ENCODE measurements around the gene TOP1.

TOP1 gene

DNA sequence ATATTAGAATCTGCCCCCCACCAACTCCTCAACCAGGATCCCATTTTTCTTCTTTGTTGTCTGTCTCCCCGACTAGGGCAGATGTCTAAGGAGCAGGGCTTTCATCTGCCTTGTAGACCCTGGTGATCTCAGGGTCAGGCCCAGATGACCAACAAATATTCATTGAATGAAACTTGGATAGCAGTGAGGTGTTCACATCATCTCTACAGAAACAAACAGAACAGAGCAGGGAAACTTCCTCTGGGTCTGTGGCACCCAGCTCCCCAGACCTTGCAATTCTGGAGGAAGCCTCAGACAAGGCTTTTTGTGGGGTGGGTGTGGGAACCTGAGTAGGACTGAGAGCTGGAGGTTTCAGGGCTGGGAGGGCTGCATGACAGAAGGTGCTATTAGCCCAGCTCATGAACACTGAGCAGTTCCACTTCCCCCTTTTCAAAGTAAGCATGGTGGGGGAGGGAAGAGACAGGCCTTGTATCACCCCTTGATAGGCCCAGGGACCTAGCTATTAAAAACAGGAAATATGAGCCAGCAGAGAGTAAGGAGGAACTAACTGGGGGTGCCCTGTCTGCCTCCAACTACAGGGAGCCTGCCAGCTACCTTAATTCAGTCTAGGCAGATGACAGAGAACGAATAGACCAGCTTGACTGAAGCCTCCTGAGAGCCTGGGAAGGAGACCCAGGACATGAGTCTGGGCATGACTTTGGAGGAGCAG is 37.3 kb upstream of the TOP1 start:
- Histone ChIP-seq H3K4me3 (ENCODE audit: severe bottlenecking) (no peak overlapping the region), H3K27ac (ENCODE audit: poor library complexity, severe bottlenecking) (peak overlapping the region; percentile 32), H3K9me3 (ENCODE audit: severe bottlenecking) (no peaks in the 10 kb centered on the region), H3K36me3 (ENCODE audit: low read depth) (no peaks in the 10 kb centered on the region), H3K27me3 (ENCODE audit: insufficient read depth, poor library complexity, severe bottlenecking) (no peaks in the 10 kb centered on the region), H3K4me1 (ENCODE audit: insufficient read depth, poor library complexity, severe bottlenecking) (peaks cover 13% of the 10 kb centered on the region)
- TF ChIP-seq, protein P1, sequence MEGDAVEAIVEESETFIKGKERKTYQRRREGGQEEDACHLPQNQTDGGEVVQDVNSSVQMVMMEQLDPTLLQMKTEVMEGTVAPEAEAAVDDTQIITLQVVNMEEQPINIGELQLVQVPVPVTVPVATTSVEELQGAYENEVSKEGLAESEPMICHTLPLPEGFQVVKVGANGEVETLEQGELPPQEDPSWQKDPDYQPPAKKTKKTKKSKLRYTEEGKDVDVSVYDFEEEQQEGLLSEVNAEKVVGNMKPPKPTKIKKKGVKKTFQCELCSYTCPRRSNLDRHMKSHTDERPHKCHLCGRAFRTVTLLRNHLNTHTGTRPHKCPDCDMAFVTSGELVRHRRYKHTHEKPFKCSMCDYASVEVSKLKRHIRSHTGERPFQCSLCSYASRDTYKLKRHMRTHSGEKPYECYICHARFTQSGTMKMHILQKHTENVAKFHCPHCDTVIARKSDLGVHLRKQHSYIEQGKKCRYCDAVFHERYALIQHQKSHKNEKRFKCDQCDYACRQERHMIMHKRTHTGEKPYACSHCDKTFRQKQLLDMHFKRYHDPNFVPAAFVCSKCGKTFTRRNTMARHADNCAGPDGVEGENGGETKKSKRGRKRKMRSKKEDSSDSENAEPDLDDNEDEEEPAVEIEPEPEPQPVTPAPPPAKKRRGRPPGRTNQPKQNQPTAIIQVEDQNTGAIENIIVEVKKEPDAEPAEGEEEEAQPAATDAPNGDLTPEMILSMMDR (IDR thresholded peaks at IDR 0.05; ENCODE audit: poor library complexity, severe bottlenecking): no peak
- no peak for ATAC-seq (ENCODE audit: low read depth)
- DNase-seq (ENCODE audit: low spot score): peak; percentile 63

DNA sequence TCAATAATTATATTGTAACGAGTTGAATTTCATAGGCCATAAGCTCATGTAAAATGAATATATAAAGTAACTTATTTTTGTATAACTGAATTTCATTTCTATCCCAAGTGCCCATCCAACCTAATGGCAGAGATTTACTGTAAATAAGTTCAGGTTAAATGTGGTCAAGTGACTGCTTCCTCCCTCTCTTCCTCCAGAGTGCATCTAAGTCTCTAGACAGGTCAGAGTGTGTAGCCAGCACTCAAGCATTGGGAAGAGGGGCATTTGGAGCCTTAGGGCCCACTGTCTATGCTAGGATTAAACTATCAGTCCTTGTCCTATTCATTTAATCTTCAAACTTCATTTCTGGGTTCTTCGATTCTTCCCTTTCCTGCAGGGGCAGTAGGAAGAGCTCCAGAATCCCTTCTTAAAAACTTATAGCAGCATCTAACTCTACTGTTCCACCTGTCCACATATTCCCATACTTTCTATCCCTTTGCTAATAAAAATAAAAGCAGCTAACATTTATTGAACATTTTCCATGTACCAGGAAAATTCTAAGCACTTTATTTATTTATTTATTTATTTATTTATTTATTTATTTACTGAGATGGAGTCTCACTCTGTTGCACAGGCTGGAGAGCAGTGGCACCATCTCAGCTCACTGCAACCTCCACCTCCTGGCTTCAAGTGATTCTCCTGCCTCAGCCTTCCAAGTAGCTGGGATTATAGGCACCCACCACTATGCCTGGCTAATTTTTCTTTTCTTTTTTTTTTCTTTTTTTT is 36.1 kb upstream of the TOP1 start:
- TF ChIP-seq, protein P1 (IDR thresholded peaks at IDR 0.05; ENCODE audit: poor library complexity, severe bottlenecking): no peak
- ATAC-seq (ENCODE audit: low read depth): no peak
- Histone ChIP-seq H3K4me1 (ENCODE audit: insufficient read depth, poor library complexity, severe bottlenecking) (peaks cover 18% of the 10 kb centered on the region), H3K36me3 (ENCODE audit: low read depth) (no peaks in the 10 kb centered on the region), H3K27me3 (ENCODE audit: insufficient read depth, poor library complexity, severe bottlenecking) (no peaks in the 10 kb centered on the region), H3K9me3 (ENCODE audit: severe bottlenecking) (no peaks in the 10 kb centered on the region), H3K4me3 (ENCODE audit: severe bottlenecking) (no peak overlapping the region), H3K27ac (ENCODE audit: poor library complexity, severe bottlenecking) (no peak overlapping the region)
- DNase-seq (ENCODE audit: low spot score): peak; percentile 22

DNA sequence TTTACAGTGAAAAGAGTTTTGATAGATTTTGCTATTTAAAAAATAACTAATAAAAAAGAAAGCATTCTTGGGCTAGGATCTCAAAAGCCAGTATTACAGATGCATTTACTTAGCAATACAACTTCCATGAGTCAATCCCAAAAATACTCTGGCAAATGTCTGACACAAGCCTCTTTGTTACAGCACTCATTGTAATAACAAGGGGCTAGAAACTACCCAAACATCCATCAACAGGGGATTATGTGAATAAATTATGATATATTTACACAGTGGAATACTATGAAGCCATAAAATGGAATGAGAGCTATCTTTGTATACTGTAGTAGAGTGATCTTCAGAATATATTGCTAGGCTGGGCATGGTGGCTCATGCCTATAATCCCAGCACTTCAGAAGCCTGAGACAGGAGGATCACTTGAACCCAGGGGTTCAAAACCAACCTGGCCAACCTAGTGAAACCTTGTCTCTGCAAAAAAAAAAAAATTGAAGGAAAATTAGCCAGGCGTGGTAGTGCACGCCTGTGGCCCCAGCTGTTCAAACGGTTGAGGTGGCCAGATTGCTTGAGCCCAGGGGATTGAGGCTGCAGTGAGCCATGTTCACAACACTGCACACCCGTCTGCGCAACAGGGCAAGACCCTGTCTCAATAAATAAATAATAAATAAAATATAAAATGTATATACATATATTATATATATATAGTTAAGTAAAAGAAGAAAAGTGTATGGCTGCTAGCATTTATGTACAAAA is 34.7 kb upstream of the TOP1 start:
- peak; percentile 62 for DNase-seq (ENCODE audit: low spot score)
- Histone ChIP-seq H3K4me1 (ENCODE audit: insufficient read depth, poor library complexity, severe bottlenecking) (peaks cover 18% of the 10 kb centered on the region), H3K36me3 (ENCODE audit: low read depth) (no peaks in the 10 kb centered on the region), H3K4me3 (ENCODE audit: severe bottlenecking) (no peak overlapping the region), H3K27me3 (ENCODE audit: insufficient read depth, poor library complexity, severe bottlenecking) (no peaks in the 10 kb centered on the region), H3K27ac (ENCODE audit: poor library complexity, severe bottlenecking) (no peak overlapping the region), H3K9me3 (ENCODE audit: severe bottlenecking) (no peaks in the 10 kb centered on the region)
- no peak for ATAC-seq (ENCODE audit: low read depth)
- TF ChIP-seq, protein P1 (IDR thresholded peaks at IDR 0.05; ENCODE audit: poor library complexity, severe bottlenecking): no peak

DNA sequence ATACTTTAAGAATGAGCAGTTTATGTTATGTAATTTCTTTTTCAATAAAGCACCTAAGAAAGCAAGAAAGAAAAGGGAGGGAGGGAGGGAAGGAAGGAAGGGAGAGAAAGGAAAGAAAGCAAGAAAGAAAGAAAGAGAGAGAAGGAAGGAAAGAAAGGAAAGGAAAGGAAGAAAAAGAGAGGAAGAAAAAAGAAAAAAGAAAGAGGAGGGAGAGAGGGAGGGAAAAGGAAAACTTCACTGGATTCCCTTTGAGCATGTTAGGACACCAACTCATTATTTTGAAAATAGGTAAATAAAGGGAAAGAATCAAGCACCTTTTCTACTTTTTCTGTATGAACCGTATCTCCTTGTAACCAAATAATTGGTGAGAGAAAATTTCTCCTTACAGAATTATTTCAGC is 32.3 kb upstream of the TOP1 start:
- Histone ChIP-seq H3K36me3 (ENCODE audit: low read depth) (no peaks in the 10 kb centered on the region), H3K27ac (ENCODE audit: poor library complexity, severe bottlenecking) (peak overlapping the region; percentile 3), H3K9me3 (ENCODE audit: severe bottlenecking) (no peaks in the 10 kb centered on the region), H3K4me3 (ENCODE audit: severe bottlenecking) (no peak overlapping the region), H3K27me3 (ENCODE audit: insufficient read depth, poor library complexity, severe bottlenecking) (no peaks in the 10 kb centered on the region), H3K4me1 (ENCODE audit: insufficient read depth, poor library complexity, severe bottlenecking) (peaks cover 11% of the 10 kb centered on the region)
- TF ChIP-seq, protein P1 (IDR thresholded peaks at IDR 0.05; ENCODE audit: poor library complexity, severe bottlenecking): no peak
- DNase-seq (ENCODE audit: low spot score) (no peak), ATAC-seq (ENCODE audit: low read depth) (no peak)
